Stimulated activated naive CD4-positive, alpha-beta T cell (primary cell): ENCODE results near the gene ZNRF2.

Experiments used
- DNase-seq, 6 experiments: peaks; one replicate each; lab custom pipeline; 2025; lab: John Stamatoyannopoulos, UW

The ZNRF2 gene

DNA sequence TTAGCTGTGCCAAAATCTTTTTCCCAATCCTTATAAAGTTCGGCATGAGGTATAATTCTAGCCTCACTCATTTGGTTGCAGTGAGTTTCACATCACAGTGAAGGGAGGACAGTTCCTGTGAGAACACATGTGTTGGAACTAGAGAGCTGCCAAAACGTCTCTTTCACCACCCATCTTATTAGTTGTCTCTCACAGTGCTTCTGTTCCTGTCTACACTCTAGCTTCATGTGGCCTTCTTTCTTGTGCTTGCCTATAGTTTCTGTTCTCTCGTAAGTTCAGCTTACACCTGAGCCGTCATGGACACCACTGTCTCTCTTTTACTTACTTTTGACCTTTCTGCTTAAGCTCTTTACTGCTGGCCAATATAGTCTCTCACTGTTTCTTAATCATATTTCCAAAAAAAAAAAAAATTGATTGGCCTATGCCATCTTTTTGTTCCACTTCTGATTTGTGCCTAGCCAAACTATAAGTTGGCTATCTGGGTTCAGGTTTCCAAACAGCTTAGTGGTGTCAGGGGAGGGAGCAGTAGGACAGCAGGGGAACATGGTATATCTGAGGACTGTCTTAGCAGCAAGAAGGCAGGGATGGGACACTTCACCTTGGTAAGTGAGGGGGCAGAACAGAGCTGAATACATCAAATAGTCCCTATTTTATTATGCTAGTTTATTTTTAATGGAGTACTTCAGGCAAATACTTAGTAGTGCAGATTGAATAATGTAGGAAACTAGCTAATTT is 38.0 kb downstream of the ZNRF2 start:
- DNase-seq = peak in 3 of 6 experiments; percentile 6 to 41 (median 28)

DNA sequence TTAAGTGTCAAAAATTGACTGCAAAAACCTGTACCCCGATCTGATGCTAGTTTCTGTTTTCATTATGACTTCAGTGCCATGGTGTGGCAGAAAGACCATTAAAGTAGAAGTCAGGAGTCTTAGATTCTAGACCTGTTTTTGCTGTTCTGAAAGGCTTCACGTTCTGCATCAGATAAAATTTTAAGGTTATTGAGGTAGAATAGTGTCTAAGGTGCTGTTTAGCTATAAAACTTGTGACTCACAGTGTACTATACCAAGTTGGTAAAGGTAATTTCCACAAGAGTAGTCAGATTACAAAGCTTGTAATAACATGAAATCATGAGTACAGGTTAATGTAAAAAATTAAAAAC is 38.6 kb downstream of the ZNRF2 start:
- no peak for DNase-seq

DNA sequence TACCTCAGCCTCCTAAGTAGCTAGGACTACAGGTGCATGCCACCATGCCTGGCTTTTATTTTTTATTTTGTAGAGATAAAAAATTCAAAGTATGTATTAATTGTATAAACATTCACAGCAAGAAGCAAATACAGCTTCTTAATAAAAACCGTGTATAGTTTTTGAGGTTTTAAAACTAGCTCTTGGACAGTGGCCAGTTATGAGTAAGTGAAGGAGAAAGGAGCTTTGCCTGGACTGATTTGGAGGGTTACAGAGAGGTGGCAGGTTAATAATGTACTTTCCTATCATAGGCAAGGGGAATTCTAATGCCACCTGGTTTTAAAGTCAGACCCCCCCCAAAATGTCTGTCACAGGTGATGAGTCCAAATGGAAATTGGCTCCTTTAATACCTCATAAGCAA is 43.4 kb downstream of the ZNRF2 start:
- DNase-seq = no peak

DNA sequence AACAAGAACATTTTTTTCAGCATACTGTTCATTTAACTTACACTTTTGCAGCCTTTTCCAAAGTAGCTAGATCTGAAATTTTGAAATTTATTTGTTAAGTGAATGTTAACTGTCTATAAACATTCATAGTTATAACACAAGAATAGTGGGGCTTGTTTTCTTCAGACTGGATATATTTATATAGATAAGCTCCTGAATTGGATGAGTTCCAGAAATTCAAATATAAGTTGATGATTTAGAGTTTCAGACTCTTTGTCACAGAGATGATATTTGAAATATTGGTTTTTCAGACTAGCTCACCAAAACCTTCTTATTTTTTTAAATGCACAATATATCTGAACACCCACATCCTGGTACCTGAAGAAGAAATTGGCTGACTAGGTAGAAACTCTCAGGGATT is 44.0 kb downstream of the ZNRF2 start:
- DNase-seq = no peak

DNA sequence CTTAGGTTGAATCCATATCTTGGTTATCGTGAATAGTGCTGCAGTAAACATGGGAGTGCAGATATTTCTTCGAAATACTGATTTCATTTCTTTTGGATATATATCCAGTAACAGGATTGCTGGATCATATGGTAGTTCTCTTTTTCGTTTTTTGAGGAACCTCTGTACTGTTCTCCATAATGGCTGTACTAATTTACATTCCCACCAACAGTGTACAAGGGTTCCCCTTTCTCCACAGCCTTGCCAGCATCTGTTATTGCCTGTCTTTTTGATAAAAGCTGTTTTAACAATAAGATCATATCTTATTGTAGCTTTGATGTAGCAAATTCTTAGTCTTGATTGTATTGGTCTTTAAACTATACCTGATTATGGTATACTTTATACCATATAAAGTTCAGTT is 45.3 kb downstream of the ZNRF2 start:
- DNase-seq = no peak

DNA sequence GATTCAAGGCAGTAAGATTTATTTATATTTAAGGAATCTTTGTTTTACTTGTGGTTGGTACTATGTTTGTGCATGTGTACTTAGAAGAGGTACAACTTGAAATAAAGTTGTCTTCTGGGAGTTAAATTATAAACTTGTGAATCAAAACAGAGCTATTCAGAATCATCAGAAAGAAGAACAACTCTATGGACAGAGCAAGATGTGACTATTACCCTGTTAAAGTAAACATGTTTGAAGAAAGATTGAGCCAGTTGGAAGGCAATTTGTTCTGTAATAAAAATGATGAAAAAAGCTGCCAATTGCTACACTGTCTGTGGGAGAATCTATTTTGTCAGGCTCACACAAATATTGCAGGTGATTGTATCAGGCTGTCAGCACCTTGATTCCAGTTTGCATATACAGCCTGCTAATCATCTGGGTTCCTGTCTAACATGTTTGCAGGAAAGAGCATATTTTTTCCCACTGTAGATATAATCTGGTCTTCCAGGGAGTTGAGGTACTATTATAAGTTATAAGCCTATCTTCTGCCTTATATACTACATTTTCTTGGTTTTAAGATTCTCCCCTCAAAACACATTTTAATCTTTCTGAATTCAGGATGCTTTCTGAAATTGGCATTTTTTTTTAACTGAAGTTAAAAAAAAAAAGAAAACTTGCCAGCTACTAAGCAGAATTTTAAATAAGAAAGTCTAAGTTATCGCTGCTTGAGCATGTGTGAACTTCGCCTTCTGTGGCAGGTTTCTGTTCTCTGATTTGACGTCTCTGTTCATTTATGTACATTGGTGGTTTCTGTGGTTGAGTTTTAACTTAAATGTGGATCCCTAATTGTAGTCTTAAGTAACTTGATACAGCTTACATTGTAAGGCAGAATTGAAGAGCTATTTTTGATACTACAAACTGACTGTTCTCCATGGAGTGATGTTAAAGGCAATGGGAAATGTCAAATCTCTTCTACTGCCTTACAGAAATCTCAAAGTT is 46.0 kb downstream of the ZNRF2 start:
- peak in 3 of 6 experiments; percentile 59 to 65 (median 61) for DNase-seq

DNA sequence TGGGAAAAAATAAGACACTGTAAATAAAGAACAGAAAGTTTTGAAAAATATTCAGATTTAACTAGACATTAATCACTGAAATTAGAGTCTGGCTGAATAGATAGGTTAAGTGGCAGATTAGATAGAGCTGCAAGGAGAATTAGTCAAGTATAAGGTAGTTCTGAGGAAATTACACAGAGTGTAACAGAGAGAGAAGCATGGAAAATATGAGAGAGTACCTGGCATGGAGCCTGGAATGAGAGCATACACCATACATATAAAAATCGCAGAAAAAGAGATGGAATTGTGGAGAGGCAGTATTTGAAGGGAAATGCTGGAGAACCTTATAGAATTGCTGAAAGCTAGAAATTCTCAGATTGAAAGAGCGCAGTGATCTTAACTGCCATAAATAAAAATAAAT is 46.9 kb downstream of the ZNRF2 start:
- no peak for DNase-seq

DNA sequence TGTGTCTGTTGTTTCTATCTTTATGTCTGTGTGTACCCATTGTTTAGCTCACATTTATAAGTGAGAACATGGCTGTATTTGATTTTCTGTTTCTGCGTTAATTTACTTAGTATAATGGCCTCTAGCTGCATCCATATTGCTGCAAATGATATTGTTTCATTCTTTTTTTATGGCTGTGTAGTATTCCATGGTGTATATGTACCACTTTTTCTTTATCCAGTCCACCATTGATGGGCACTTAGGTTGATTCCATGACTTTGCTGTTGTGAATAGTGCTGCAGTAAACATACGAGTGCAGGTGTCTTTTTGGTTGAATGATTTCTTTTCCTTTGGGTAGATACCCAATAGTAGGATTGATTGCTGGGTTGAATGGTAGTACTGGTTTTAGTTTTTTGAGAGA is 48.2 kb downstream of the ZNRF2 start:
- DNase-seq = no peak

DNA sequence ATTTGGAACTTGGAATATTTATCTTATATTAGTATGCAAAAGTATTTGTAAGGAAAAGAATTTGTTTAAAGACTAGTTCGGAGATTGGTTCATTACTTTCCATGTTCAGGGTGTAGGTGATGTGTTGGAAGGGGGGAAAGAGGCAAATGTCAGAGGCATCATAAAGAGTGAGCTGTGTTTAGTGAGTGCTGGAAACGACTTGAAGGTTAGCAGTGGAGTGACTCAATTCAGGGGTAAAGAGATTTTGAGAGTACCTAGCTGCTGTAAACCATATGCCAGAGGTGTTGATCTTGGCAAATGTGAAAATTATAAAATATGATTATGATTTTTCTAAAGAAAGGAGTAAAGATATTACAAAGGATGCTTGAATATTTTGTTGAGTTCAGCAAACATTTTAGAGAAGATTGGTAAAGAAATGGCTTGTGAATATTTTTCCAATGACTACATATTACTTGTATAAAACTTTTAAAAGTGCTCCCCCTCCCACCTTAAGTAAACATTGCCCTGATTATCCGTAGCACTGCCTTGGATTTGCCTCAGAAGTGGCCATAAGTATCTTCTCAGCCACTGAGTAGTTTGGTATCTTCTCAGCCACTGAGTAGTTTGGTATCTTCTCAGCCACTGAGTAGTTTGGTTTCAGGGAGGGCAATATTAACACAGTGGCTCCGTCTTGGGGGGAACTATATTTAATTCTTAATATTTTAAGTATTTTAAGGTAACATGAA is 51.5 kb downstream of the ZNRF2 start:
- DNase-seq = no peak

DNA sequence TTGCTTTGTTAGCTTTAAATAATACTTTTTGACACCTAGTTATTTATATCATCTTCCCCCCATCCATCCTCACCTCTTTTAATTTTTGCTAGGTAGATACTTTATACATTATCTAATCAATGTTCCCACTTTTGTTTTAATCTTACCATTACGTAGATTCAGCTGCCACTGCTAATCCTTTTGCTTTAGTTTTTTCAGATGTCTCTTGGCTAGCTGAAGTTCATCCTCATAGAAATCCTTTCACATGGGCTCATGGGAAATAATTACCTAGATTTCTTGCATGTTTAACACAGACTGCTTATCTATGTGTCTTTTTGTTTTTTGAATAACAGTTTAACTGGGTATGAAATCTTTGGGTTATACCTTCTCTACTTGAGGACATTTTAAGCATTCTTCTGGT is 60.1 kb downstream of the ZNRF2 start:
- no peak for DNase-seq

DNA sequence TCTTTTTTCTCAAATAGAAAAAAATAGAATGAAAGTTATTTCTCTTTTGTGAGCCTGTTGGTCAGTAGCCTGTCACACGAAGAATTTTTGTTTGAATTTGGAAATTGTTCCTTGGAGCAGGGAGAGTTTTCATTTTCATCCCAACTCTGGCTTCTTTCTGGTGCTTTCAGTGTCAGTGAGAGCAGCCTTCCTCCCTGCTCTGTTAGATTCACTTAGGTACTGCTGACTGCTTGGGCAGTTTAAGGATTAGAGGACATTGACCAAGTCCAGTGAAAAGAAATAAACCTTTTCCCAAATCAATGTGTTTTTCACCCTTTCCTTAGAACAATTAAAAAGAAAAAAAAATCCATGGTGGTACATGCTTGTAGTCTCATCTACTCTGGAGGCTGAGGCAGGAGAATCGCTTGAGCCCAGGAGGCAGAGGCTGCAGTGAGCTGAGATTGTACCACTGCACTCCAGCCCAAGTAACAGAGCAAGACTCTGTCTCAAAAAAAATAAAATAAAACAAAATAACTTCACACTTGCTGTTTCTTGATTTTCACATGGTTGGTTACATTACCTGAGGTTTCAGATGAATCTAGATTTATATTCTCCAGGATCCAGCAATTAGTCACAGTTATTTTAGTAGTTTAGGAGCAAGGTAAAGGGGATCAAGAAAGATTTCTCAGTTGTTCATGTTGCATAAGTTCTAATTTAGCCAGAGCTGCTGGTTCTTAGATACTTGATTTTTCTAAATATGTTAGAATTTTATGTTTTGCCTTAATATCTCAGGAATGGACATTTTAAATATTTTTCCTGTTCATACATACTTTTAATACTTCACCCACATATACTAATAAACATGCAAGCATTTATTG is 63.1 kb downstream of the ZNRF2 start:
- no peak for DNase-seq

DNA sequence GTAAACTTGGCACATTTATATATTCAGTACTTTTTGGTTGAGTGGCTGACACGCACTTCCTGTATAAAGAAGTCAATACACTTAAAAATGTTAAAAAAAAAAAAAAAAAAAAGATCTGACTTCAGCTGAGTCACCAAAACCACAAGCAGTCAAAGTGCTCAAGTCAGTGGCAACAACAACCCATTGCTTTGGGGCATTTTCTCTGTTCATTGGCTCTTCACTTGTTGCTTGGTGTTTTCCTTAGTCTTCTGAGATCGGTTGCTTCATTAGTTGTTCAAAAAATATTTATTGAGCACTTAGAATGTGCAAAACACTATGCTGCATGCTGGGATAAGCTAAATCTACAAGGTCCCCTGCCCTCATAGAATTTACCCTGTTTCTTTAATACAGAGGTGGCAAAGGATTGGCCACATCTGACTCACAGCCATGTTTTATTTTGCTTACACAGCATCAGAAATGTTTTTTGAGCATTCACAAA is 63.7 kb downstream of the ZNRF2 start:
- peak in 5 of 6 experiments; percentile 23 to 80 (median 74) for DNase-seq

DNA sequence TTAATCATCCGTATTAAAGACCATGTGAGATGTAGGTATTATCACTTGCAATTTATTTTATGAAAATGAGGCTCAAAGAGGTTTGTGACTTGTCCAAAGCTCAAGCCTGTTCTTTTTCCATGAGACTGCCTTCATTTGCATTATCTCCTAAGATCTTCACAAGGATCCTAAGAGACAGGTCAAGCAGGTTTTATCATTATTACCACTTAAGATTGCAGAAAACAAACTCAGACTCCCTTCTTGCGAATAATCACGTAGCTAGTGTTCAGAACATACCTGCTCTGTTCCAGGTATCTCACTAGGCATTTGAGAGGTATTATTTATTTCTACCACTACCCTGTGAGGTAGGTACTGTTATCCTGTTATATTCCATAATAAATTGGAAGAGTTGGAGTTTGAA is 64.8 kb downstream of the ZNRF2 start:
- no peak for DNase-seq

DNA sequence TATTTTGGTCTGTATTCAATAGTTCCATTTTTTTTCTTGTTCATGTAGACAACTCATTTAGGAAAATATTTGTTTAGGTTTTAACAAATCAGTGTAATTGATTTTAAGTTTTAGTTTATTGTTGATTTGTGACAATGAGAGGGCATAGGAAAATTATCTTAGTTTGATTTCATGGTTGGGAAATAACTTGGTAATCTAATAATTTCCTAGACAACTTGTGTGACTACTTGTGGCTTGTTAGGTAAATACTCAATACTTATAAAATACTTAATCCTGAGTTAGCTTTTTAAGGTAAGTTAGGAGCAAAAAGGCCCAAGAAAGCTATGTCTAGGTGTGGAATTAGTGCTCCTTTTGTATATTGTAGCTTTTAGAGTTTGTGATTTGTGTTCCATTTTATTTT is 65.4 kb downstream of the ZNRF2 start:
- no peak for DNase-seq

DNA sequence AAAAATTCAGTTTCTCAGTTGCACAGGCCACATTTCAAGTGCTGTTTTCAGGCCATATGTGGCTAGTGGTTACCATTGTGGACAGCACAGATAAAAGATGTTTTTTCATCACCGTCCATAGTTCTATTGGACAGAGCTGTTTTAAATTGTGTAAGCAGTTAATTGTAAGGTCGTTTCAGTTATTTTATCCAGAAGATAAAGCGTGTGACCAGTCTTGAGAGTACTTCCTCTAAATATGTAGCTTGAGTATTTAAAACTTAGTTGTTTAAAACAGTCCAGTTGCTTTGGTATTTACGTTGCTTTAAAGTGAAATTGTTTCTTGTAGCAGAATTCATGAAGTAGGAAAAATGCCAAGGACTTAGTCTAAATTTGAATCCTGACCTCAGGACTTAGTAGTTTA is 66.9 kb downstream of the ZNRF2 start:
- DNase-seq = no peak

DNA sequence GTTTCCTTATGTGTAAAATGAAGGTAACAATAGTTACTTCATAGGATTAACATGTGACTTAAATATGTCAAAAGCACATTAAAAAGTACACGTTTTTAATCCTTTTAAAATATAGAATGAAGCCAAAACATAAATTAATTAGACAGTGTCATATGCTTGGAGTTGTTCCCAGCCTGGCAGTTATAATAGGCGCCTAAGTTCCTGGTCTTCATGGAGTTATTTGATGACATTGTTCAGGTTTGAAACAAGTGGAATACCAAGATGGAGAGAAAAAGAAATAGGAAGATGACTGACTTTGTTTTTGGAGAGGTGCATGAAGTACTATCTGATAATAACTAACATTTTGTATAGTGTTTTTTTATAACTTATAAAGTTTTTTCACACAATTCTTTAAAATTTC is 67.3 kb downstream of the ZNRF2 start:
- no peak for DNase-seq

DNA sequence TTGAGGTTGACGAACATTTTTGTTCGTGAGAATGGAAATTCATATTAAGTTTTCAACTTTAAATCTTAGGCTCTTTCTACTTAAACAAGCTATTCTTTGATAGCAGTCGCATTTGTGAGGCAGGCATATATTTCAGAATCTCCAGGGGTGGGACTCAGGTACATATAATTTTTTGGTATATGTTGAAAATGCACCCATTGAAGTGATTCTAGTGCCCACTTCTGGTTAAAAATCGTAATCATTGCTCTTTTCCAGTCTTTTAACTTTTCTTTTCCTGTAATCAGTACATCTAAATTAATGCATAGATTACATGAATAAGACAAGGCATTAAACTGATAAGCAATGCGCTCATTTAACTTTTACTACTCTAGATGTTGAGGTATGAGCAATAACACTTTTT is 67.8 kb downstream of the ZNRF2 start:
- peak in 2 of 6 experiments; percentile 5 to 14 for DNase-seq

DNA sequence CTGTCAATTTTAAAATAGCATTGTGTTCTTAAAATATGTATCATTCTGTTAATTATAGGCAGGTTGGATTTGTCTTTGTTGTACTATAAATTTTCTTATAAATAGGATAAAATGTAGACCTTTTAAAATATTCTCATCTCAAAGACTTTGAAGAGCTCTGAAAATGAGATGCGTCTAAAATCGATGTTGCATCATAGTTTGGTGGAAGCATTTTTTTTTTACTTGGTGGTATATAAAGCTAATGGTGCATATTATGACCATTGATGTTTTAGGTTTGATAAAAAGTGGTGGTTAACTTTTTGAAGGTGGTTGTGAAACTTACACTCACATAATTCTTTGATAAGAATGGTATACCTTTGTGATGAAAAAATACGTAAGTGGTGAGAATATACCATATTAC is 69.1 kb downstream of the ZNRF2 start:
- no peak for DNase-seq

DNA sequence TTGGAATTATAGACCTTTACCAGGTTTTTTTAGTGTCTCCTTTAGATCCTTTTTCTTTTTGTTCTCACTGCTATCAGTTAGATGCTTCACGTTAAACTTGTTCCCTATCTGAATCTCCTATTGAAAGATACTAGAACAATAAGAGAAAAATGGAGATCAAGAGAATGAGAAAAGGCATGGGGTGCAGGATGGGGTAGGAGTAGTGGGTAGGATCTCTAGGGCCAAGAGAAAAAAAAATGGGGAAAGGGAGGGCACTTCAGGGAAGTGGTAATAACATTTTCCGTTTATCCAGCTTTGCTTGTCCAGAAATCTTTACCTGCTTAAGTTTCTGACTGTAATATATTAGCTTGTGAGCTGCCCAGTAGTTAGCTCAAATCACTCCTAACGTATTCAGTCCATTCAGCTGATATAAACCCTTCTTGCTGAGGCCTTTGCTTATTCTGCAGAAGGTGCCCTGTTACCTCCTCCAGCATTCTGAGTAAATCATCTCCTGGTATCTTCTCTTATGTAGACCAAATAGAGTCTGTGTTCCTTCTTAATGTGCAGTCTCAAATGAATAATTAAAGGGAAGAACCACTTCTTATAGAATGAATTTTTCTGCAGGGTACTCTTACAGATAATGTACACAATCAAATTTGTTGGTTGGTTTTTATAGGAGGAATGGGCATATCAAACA is 69.7 kb downstream of the ZNRF2 start:
- DNase-seq = no peak

DNA sequence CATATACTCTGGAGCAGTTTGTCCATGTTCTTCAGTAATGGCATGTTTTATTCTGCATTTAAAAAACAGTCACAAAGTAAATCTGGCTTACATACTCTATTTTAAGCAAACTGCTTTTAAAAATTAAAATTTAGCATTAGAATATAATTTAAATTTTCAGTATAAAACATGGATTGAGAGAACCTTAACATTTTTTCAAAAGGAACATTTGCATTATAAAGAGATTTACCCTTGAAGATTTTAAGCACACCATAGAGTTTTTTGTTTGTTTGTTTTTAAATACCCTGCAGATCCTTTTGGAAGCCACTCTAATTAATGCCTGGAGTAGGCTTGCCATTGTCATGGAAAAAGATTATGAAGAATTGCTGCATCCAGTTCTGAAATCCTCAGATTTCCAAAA is 70.4 kb downstream of the ZNRF2 start:
- DNase-seq = no peak

DNA sequence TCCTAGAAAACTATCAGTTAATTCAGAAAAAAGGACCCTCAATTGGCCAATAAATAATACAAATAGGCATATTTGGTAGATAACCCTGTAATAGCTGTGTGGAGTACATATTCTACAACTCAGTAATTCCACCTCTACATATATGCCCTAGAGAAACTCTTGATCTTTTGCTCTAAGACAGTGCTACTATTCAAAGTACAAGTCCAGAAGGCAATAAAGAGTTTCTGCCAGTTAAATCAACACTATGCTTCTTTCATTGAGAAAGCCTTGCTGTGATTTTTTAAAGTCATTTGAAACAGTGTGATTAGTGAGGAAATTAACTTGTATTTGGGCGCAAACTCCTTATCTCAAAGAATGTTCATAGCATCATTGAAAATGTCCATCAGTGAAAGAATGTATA is 75.6 kb downstream of the ZNRF2 start:
- DNase-seq = no peak
